NCI-H748 treated with DMSO at 0.1 percent for 48 hours (cell line): ENCODE measurements around the gene MDFIC.

Experiments
- DNase-seq: peaks from one replicate; lab custom pipeline; 2025; lab: John Stamatoyannopoulos, UW

The MDFIC gene

GRCh38 chr7:115040057-115040456, 118.2 kb downstream of the MDFIC start:
- DNase-seq = no peak

GRCh38 chr7:115040495-115040894, 118.6 kb downstream of the MDFIC start:
- no peak for DNase-seq

- DNase-seq = no peak
These were observed 120.7 kb downstream of the MDFIC start for GRCh38 chr7:115042596-115042995.

- no peak for DNase-seq
These were observed 121.7 kb downstream of the MDFIC start for GRCh38 chr7:115043605-115044004.

GRCh38 chr7:115044224-115044623, 122.3 kb downstream of the MDFIC start:
- no peak for DNase-seq

GRCh38 chr7:115047958-115048720, 126.2 kb downstream of the MDFIC start:
- no peak for DNase-seq

- no peak for DNase-seq
These were observed 130.8 kb downstream of the MDFIC start for GRCh38 chr7:115052706-115053105.

GRCh38 chr7:115054478-115055065, 132.7 kb downstream of the MDFIC start:
- no peak for DNase-seq

GRCh38 chr7:115056019-115056418, 134.1 kb downstream of the MDFIC start:
- DNase-seq = no peak

- DNase-seq = no peak
These were observed 136.8 kb downstream of the MDFIC start for GRCh38 chr7:115058726-115059125.

GRCh38 chr7:115059321-115059720, 137.4 kb downstream of the MDFIC start:
- no peak for DNase-seq

- DNase-seq = no peak
These were observed 138.4 kb downstream of the MDFIC start for GRCh38 chr7:115060095-115060870.

- no peak for DNase-seq
These were observed 144.2 kb downstream of the MDFIC start for GRCh38 chr7:115066050-115066449.

- no peak for DNase-seq
These were observed 144.7 kb downstream of the MDFIC start for GRCh38 chr7:115066634-115067033.

GRCh38 chr7:115068220-115068619, 146.3 kb downstream of the MDFIC start:
- DNase-seq = no peak
